Retinal pigment epithelial cell (primary cell): ENCODE data around the gene STUB1.

Experiments
- DNase-seq: peaks from one replicate; pipeline ENCODE4 v3.0.0-alpha.2; 2010; ENCODE audit warnings: low read depth
- H3K4me3 ChIP-seq: 2 replicates; pipeline ENCODE4 v1.5.1; 2011; ENCODE audit warnings: mild to moderate bottlenecking, low read length, control low read depth, moderate library complexity
- TF ChIP-seq, protein P1 (sequence below): conservative IDR thresholded peaks from 2 replicates; pipeline ENCODE4 v1.5.1; 2011; ENCODE audit warnings: low read depth, low read length, control low read depth, inconsistent platforms

STUB1 gene

DNA sequence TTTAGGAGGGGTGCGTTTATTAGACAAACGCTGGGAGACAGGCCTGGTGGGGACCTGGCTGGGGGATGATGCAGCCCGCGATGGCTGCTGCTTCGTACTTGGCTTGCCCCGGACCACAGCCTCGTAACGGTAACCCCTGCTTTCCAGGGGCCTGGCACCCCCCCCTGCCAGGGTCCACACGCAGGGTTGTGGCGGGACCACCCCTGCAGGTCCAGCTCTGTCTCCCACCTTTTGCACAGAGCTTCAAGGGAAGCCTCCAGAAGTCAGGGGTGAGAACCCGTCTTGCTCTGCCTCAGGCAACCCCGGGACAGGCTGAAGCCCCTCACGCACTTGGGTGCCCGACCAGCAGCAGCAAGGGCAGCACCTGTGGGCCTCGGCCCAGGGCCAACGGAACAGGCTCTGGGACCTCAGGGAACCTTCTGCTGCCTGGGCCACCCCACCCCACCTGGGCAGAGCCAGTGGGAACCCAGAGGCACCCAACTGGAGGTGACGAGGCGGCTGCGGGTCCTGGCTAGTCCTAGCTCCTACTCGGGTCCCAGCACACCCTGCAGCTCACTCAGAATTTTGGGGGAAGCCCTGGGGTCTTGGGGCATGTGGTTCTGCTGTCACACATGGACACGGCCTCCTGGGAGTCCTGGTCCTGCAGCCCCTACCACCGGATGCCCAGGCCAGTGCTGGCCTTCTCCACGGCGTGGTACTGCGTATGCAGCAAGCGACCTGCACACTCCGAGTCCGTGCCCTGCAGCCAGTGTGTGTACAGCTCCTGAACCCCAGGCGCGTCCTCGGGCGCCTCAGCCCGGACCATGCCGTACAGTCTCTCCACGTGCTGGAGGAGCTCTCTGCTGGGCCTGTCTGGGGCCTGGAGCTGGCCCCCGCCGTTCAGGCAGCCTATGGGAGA is 49.8 kb downstream of the STUB1 start:
- H3K4me3 ChIP-seq: no peak overlapping the region
- DNase-seq: no peak
- TF ChIP-seq, protein P1, sequence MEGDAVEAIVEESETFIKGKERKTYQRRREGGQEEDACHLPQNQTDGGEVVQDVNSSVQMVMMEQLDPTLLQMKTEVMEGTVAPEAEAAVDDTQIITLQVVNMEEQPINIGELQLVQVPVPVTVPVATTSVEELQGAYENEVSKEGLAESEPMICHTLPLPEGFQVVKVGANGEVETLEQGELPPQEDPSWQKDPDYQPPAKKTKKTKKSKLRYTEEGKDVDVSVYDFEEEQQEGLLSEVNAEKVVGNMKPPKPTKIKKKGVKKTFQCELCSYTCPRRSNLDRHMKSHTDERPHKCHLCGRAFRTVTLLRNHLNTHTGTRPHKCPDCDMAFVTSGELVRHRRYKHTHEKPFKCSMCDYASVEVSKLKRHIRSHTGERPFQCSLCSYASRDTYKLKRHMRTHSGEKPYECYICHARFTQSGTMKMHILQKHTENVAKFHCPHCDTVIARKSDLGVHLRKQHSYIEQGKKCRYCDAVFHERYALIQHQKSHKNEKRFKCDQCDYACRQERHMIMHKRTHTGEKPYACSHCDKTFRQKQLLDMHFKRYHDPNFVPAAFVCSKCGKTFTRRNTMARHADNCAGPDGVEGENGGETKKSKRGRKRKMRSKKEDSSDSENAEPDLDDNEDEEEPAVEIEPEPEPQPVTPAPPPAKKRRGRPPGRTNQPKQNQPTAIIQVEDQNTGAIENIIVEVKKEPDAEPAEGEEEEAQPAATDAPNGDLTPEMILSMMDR: no peak

DNA sequence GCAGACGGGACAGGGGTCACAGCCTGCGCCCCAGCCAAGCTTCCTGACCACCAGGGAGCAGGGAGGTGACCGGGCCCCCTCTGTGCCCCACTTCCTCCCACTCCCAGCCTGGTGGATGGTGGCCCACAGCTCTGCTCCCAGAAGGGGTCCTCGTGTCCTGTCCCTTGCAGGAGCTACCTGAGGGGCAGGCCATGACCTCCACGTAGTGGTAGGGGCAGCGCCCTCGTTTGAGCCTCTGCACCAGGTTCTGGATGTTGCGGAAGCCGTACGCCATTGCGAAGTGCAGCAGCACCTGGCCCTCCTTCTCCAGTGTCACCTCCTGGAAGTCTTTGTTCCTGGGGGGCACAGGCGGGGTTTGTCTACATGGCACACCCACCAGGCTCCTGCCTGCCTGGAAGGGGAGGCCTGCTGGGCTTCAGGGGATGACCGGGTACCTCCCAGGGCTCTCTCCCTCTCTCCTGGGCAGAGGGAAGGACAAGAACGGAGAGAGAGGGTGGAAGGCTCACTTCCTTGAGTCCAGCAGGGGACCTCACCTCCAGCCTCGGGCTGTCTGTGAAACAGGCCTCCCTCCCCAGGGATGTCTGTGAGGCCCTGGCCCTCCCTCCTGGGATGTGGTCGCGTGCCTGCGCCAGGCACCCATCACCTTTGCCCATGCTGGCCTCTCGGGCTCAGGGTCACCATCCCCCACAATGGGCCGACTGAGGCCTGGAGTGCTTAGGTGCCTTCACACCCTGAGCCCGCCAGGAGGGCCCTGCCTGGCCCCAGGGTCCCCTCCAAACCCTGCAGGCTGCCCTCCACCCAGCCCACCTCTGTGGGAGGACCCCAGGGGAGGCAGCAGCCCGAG is 50.7 kb downstream of the STUB1 start:
- TF ChIP-seq, protein P1: no peak
- no peak for DNase-seq
- no peak overlapping the region for H3K4me3 ChIP-seq

DNA sequence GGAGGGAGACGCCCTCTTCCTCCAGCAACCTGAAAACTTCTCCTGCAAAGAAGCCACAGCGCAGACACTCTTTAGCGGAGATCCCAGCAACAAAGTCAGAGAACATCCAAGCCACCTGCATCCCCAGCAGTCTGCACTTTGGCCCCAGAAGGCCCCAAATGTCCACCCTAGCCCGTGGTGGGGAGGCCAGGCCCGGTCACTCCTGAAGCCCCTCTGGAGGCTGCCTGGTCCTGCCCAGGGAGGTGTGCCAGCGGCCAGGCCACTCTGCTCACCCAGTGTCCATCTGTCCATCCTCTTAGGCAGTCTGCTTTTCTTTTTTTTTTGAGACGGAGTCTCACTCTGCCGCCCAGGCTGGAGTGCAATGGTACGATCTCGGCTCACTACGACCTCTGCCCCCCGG is 52.1 kb downstream of the STUB1 start:
- no peak overlapping the region for H3K4me3 ChIP-seq
- DNase-seq: no peak
- TF ChIP-seq, protein P1: no peak
